HCT116 (cell line): ENCODE measurements around the gene SPDYE4. TPM values are rescaled to one million over a fixed set of nuclear protein-coding genes. Genes with fewer than 3 reads are reported as not detected.

Experiments used
- ATAC-seq: fragments of 200-7000 bp; cut with Tn5 transposase; 2 replicates; pipeline ENCODE4 v1.9.1; 2020; ENCODE audit warnings: mild to moderate bottlenecking, moderate library complexity
- BruUV-seq: library from RNA; stranded (reverse); fragments of 400-500 nt; replicated peaks from 2 replicates; lab custom pipeline; 2021; lab: Mats Ljungman, UMichigan
- CTCF ChIA-PET: fragments of 300-600 bp; sonication (Branson Sonifier 250); formaldehyde crosslinking; loops from one replicate; lab custom pipeline; 2021; ENCODE audit warnings: antibody characterized with exemption; lab: Charles Lee
- POLR2A ChIA-PET: fragments of 300-600, 350-600 bp; sonication (Branson Sonifier 250); formaldehyde crosslinking; loops from one replicate; lab custom pipeline; 2021; ENCODE audit warnings: antibody characterized with exemption; lab: Charles Lee
- RAD21 ChIA-PET, 2 experiments: fragments of 300-600 bp; sonication (Branson Sonifier 250); formaldehyde crosslinking; loops; one replicate each; lab custom pipeline; 2023; ENCODE audit warnings: low total read pairs in 2 of 2; ENCODE audit not compliant: uncharacterized antibody in 2 of 2, unreplicated experiment in 2 of 2, low non-redundant PET in 1 of 2; lab: Charles Lee
- DNase-seq: peaks from one replicate; pipeline ENCODE4 v3.0.0-alpha.2; 2010; ENCODE audit warnings: low read depth, low spot score
- H2AFZ ChIP-seq: fragments of 200-600 bp; shearing (Covaris generic), sonication (generic); 2 replicates; pipeline ENCODE4 v1.6.1; 2017; ENCODE audit warnings: low read depth, mixed run types, mixed read lengths, antibody characterized with exemption, low read length; ENCODE audit not compliant: poor library complexity, severe bottlenecking
- H3K27ac ChIP-seq: 2 replicates; pipeline ENCODE4 v1.5.1; 2012; ENCODE audit warnings: low read depth, low read length
- H3K27me3 ChIP-seq: fragments of 200-600 bp; sonication (generic); 2 replicates; pipeline ENCODE4 v1.6.1; 2016; ENCODE audit warnings: mixed run types, low read length, mixed read lengths; ENCODE audit not compliant: insufficient read depth
- H3K36me3 ChIP-seq, 2 experiments: fragments of 200-500 bp in 1 of 2; fragments of 200-600 bp in 1 of 2; sonication (Bioruptor generic) in 1 of 2; sonication (generic) in 1 of 2; 2 replicates each; pipeline versions ENCODE4 v1.5.1 to v1.6.1; 2014 to 2016; ENCODE audit warnings: low read length in 2 of 2, inconsistent platforms in 1 of 2, mixed read lengths in 1 of 2, mixed run types in 1 of 2; ENCODE audit not compliant: insufficient read depth in 2 of 2, control insufficient read depth in 1 of 2
- H3K4me1 ChIP-seq, 2 experiments: fragments of 200-600 bp in 1 of 2; sonication (generic) in 1 of 2; 2 replicates each; pipeline versions ENCODE4 v1.5.1 to v1.6.1; 2012 to 2017; ENCODE audit warnings: low read length in 2 of 2, inconsistent platforms in 1 of 2, mild to moderate bottlenecking in 1 of 2, mixed read lengths in 1 of 2, mixed run types in 1 of 2, moderate library complexity in 1 of 2; ENCODE audit not compliant: insufficient read depth in 2 of 2, control insufficient read depth in 1 of 2
- H3K4me2 ChIP-seq: fragments of 200-600 bp; sonication (generic); 2 replicates; pipeline ENCODE4 v1.6.1; 2017; ENCODE audit warnings: mixed run types, low read length, mixed read lengths
- H3K4me3 ChIP-seq, 2 experiments: fragments of 200-600 bp in 1 of 2; sonication (generic) in 1 of 2; replicated peaks in 1 of 2; 2 replicates each; pipeline ENCODE4 v1.5.1; 2011 to 2016; ENCODE audit warnings: low read length in 2 of 2, control low read depth in 1 of 2, low read depth in 1 of 2, mild to moderate bottlenecking in 1 of 2, mixed read lengths in 1 of 2, mixed run types in 1 of 2
- H3K79me2 ChIP-seq: fragments of 200-600 bp; sonication (generic); 2 replicates; pipeline ENCODE4 v1.6.1; 2017; ENCODE audit warnings: mild to moderate bottlenecking, mixed run types, low read length, moderate library complexity, mixed read lengths; ENCODE audit not compliant: insufficient read depth
- H3K9ac ChIP-seq: fragments of 200-600 bp; sonication (generic); 2 replicates; pipeline ENCODE4 v1.6.1; 2016; ENCODE audit warnings: low read length, mixed read lengths
- H3K9me2 ChIP-seq: fragments of 200-600 bp; sonication (generic), shearing (Covaris generic); 2 replicates; pipeline ENCODE4 v1.6.1; 2017; ENCODE audit warnings: mixed run types, mild to moderate bottlenecking, moderate library complexity; ENCODE audit not compliant: insufficient read depth
- H3K9me3 ChIP-seq, 2 experiments: fragments of 200-500 bp in 1 of 2; fragments of 200-600 bp in 1 of 2; sonication (Bioruptor generic) in 1 of 2; sonication (generic) in 1 of 2; 2 replicates each; pipeline ENCODE4 v1.6.1; 2014 to 2017; ENCODE audit warnings: low read length in 2 of 2, mixed read lengths in 2 of 2, inconsistent platforms in 1 of 2, low read depth in 1 of 2, mild to moderate bottlenecking in 1 of 2, mixed run types in 1 of 2, moderate library complexity in 1 of 2; ENCODE audit not compliant: control insufficient read depth in 1 of 2, insufficient read depth in 1 of 2
- H4K20me1 ChIP-seq: fragments of 200-600 bp; sonication (generic), shearing (Covaris generic); 2 replicates; pipeline ENCODE4 v1.6.1; 2017; ENCODE audit warnings: mixed run types, mild to moderate bottlenecking, moderate library complexity; ENCODE audit not compliant: insufficient read depth
- POLR2A ChIP-seq: IDR thresholded peaks from 2 replicates; pipeline ENCODE4 v1.7.0; 2011; ENCODE audit warnings: borderline replicate concordance; ENCODE audit not compliant: insufficient read depth, insufficient read length; ENCODE audit errors: extremely low read depth
- REST ChIP-seq: IDR thresholded peaks from 2 replicates; pipeline ENCODE4 v1.6.1; 2012; ENCODE audit warnings: low read depth
- TCF7L2 ChIP-seq: IDR thresholded peaks from 2 replicates; pipeline ENCODE4 v1.7.0; 2011; ENCODE audit warnings: borderline replicate concordance, inconsistent platforms; ENCODE audit not compliant: insufficient read depth, insufficient read length; ENCODE audit errors: extremely low read depth
- intact Hi-C: fragments of 100-400 bp; cut with micrococcal nuclease; formaldehyde crosslinking; loops from 2 replicates; pipeline ENCODE4 v1.10.0; 2022
- total RNA-seq: library from RNA; stranded (reverse); gene quantifications from one replicate; pipeline ENCODE4 v1.2.1, GENCODE V29; 2021; ENCODE audit not compliant: unreplicated experiment

The SPDYE4 gene
- total RNA-seq, 1 experiment from 2014 or later = not detected

DNA sequence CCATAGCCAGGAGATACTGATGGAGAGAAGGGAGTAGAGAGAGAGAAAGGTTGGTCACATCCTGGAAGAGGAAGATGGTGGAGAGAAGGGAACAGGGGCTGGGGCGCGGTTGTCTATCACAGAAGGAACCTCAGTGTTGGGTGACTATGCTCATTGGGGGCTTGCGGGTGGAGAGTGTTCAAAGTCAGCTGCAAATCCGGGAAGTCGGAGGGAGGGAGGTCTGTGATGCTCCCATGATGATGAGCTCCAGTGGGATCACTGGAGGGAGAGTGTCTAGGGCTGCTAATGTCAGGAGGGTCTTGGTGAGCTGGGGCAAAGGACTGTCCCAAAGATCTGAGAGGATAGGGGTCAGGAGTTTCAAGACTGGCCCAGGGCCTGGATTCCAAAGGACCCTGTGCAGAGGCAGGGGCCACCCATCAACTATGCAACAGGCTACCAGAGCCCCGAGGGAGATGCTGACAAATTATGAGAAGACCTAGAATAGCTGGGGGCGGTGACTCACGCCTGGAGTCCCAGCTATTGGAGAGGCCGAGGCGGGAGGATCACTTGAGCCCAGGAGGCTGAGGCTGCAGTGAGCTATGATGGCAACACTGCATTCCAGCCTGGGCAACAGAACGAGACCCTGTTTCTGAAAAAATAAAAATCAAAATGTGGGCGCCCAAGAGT lies 2.6 kb downstream of the SPDYE4 start (continued):
- TF ChIP-seq REST (no peak), TCF7L2 (no peak), POLR2A (no peak)

- Histone ChIP-seq H2AFZ (no peak overlapping the region), H3K27me3 (no peaks in the 10 kb centered on the region), H3K79me2 (no peaks in the 10 kb centered on the region), H3K9me2 (no peaks in the 10 kb centered on the region), H3K27ac (no peak overlapping the region), H3K9me3 (no peaks in the 10 kb centered on the region), H3K4me1 (no peaks in the 10 kb centered on the region), H3K36me3 (no peaks in the 10 kb centered on the region), H4K20me1 (no peaks in the 10 kb centered on the region), H3K9ac (no peak overlapping the region), H3K4me3 (no peak overlapping the region), H3K4me2 (no peak overlapping the region)
- no peak for DNase-seq
- POLR2A ChIA-PET = no interaction called here
- TF ChIP-seq TCF7L2 = no peak
- no peak for ATAC-seq
- RAD21 ChIA-PET = no interaction called here
- CTCF ChIA-PET = interaction anchor here (1.1 to 1.6 kb wide), 2 partner anchors 31 to 140 kb away, joined by 3 to 4 read pairs; no protein-coding TSS in a partner anchor
- intact Hi-C loops = loop anchor here (2.0 to 5.0 kb wide), 2 partner anchors 140 to 767 kb away; no protein-coding TSS in a partner anchor
- no TSS peak for BruUV-seq
These were observed 3.5 kb downstream of the SPDYE4 start for GRCh38 chr17:8754890-8755289.
